ENCODE data around the gene DNAH12. TPM values are rescaled to one million over a fixed set of nuclear protein-coding genes. Genes with fewer than 3 reads are reported as not detected.
"Not testable (repeated sequence)": the region's sequence is repeated elsewhere in the genome, so short reads cannot be mapped to it uniquely, and the experiment has no call there.

DNAH12 gene
- total and polyA plus RNA-seq, 2 experiments from 2014 or later: not detected

DNA sequence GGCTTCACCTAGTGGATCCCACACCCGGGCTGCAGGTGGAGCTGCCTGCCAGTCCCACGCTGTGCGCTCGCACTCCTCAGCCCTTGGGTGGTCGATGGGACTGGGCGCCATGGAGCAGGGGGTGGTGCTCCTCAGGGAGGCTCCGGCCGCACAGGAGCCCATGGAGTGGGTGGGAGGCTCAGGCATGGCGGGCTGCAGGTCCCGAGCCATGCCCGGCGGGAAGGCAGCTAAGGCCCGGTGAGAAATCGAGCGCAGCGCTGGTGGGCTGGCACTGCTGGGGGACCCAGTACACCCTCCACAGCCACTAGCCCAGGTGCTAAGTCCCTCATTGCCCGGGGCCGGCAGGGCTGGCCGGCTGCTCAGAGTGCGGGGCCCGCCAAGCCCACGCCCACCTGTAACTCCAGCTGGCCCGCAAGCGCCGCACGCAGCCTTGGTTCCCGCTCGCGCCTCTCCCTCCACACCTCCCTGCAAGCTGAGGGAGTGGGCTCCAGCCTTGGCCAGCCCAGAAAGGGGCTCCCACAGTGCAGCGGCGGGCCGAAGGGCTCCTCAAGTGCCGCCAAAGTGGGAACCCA is 94.8 kb downstream of the DNAH12 start:
- not testable (repeated sequence) for H4K20me1 ChIP-seq (replicated peaks; ENCODE audit: insufficient read depth); H3K4me1 ChIP-seq (ENCODE audit: insufficient read depth); H3K27ac ChIP-seq (ENCODE audit: low read depth); H2AFZ ChIP-seq; H3K36me3 ChIP-seq (ENCODE audit: insufficient read depth); H3K4me1 Mint-ChIP-seq; H3K4me3 Mint-ChIP-seq; H3K36me3 Mint-ChIP-seq (ENCODE audit: low read depth); H3K4me2 ChIP-seq; H3K27me3 Mint-ChIP-seq (ENCODE audit: insufficient read depth, low read depth, poor library complexity); ATAC-seq; H3K9me3 Mint-ChIP-seq; H3F3A ChIP-seq (replicated peaks; ENCODE audit: low read depth); DNase-seq (ENCODE audit: low spot score); H3K9me2 ChIP-seq (ENCODE audit: insufficient read depth); H3K27me3 ChIP-seq (ENCODE audit: insufficient read depth); H3K79me2 ChIP-seq (replicated peaks; ENCODE audit: insufficient read depth); H3K27ac Mint-ChIP-seq; H3K4me3 ChIP-seq
- TF ChIP-seq, protein P1, sequence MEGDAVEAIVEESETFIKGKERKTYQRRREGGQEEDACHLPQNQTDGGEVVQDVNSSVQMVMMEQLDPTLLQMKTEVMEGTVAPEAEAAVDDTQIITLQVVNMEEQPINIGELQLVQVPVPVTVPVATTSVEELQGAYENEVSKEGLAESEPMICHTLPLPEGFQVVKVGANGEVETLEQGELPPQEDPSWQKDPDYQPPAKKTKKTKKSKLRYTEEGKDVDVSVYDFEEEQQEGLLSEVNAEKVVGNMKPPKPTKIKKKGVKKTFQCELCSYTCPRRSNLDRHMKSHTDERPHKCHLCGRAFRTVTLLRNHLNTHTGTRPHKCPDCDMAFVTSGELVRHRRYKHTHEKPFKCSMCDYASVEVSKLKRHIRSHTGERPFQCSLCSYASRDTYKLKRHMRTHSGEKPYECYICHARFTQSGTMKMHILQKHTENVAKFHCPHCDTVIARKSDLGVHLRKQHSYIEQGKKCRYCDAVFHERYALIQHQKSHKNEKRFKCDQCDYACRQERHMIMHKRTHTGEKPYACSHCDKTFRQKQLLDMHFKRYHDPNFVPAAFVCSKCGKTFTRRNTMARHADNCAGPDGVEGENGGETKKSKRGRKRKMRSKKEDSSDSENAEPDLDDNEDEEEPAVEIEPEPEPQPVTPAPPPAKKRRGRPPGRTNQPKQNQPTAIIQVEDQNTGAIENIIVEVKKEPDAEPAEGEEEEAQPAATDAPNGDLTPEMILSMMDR (conservative IDR thresholded peaks at IDR 0.05; ENCODE audit: low read depth in 2 of 2): 0 out of 4 replicates have a peak, but pooled peaks of 1 of the 2 experiments have one; percentile 8

DNA sequence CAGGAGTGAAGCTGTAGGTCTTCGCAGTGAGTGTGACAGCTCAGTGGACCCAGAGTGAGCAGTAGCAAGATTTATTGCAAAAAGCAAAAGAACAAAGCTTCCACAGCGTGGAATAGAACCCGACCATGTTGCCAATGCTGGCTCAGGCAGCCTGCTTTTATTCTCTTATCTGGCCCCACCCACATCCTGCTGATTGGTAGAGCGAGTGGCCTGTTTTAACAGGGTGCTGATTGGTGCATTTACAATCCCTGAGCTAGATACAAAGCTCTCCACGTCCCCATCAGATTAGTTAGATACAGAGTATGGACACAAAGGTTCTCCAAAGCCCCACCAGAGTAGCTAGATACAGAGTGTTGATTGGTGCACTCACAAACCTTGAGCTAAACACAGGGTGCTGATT is 95.7 kb downstream of the DNAH12 start:
- not testable (repeated sequence) for H3K79me2 ChIP-seq (replicated peaks; ENCODE audit: insufficient read depth); H3K4me1 Mint-ChIP-seq; H3K4me2 ChIP-seq; ATAC-seq; H3K27ac ChIP-seq (ENCODE audit: low read depth); H3K4me3 ChIP-seq; H3K36me3 ChIP-seq (ENCODE audit: insufficient read depth); H3K27me3 Mint-ChIP-seq (ENCODE audit: insufficient read depth, low read depth, poor library complexity); H3F3A ChIP-seq (replicated peaks; ENCODE audit: low read depth); H3K4me1 ChIP-seq (ENCODE audit: insufficient read depth); H3K9me2 ChIP-seq (ENCODE audit: insufficient read depth); H4K20me1 ChIP-seq (replicated peaks; ENCODE audit: insufficient read depth); H3K27me3 ChIP-seq (ENCODE audit: insufficient read depth); H3K27ac Mint-ChIP-seq; H3K9me3 Mint-ChIP-seq; H3K4me3 Mint-ChIP-seq; DNase-seq (ENCODE audit: low spot score); H3K36me3 Mint-ChIP-seq (ENCODE audit: low read depth)
- H2AFZ ChIP-seq: 0 out of 2 replicates have a peak overlapping the region, but pooled peaks have one; percentile 59

DNA sequence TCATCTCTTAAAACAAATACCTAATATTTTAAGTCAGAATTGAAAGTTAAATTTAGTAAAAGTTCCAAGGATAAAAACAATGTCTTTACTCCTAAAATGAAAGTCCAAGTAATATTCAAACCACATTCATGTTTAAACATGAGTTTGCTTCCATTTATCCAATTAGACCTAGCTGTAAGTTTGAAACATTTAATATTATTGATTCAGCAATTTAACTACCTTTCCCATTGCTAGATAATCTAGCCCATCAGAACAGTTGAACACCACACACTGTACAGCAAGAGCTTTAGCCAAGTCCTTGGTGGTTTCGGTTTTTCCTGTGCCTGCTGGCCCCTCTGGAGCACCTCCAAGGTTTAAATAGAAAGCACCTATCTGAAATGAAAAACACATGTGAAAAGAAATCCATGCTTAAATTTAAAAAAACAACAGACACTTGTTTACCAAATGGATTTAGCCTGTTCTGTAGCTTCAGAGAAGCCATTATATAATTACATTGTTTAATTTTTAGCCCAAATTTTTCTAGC is 97.8 kb downstream of the DNAH12 start:
- Mint-ChIP-seq H3K27ac (no peak overlapping the region), H3K27me3 (ENCODE audit: insufficient read depth, low read depth, poor library complexity) (peaks cover 1% of the 10 kb centered on the region), H3K4me3 (no peak overlapping the region), H3K9me3 (no peaks in the 10 kb centered on the region; the same call in 1 of the 3 replicates), H3K4me1 (peaks cover 7% of the 10 kb centered on the region; the same call in 2 of the 3 replicates), H3K36me3 (ENCODE audit: low read depth) (no peaks in the 10 kb centered on the region)
- TF ChIP-seq CREB1 (CRISPR knock-in tag; IDR thresholded peaks at IDR 0.05; ENCODE audit: low read depth) (no peak), EZH2 (IDR thresholded peaks at IDR 0.05; ENCODE audit: low read depth, unreplicated experiment) (no peak), EZH2phosphoT487 (IDR thresholded peaks at IDR 0.05; ENCODE audit: unreplicated experiment) (no peak), JUNB (IDR thresholded peaks at IDR 0.05; ENCODE audit: unreplicated experiment) (no peak), ZNF331 (CRISPR knock-in tag; IDR thresholded peaks at IDR 0.05; ENCODE audit: low read depth) (no peak), POLR2AphosphoS5 (IDR thresholded peaks at IDR 0.05; ENCODE audit: low read depth) (no peak)
- TF ChIP-seq, protein P1 (conservative IDR thresholded peaks at IDR 0.05; ENCODE audit: low read depth in 2 of 2): no peak
- TF ChIP-seq, protein P2, sequence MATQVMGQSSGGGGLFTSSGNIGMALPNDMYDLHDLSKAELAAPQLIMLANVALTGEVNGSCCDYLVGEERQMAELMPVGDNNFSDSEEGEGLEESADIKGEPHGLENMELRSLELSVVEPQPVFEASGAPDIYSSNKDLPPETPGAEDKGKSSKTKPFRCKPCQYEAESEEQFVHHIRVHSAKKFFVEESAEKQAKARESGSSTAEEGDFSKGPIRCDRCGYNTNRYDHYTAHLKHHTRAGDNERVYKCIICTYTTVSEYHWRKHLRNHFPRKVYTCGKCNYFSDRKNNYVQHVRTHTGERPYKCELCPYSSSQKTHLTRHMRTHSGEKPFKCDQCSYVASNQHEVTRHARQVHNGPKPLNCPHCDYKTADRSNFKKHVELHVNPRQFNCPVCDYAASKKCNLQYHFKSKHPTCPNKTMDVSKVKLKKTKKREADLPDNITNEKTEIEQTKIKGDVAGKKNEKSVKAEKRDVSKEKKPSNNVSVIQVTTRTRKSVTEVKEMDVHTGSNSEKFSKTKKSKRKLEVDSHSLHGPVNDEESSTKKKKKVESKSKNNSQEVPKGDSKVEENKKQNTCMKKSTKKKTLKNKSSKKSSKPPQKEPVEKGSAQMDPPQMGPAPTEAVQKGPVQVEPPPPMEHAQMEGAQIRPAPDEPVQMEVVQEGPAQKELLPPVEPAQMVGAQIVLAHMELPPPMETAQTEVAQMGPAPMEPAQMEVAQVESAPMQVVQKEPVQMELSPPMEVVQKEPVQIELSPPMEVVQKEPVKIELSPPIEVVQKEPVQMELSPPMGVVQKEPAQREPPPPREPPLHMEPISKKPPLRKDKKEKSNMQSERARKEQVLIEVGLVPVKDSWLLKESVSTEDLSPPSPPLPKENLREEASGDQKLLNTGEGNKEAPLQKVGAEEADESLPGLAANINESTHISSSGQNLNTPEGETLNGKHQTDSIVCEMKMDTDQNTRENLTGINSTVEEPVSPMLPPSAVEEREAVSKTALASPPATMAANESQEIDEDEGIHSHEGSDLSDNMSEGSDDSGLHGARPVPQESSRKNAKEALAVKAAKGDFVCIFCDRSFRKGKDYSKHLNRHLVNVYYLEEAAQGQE (IDR thresholded peaks at IDR 0.05; ENCODE audit: unreplicated experiment): no peak
- Histone ChIP-seq H3K4me1 (ENCODE audit: insufficient read depth) (no peaks in the 10 kb centered on the region), H3K4me3 (no peak overlapping the region), H3K9me2 (ENCODE audit: insufficient read depth) (no peaks in the 10 kb centered on the region), H3K79me2 (replicated peaks; ENCODE audit: insufficient read depth) (no peaks in the 10 kb centered on the region), H3K36me3 (ENCODE audit: insufficient read depth) (no peaks in the 10 kb centered on the region), H3K27ac (ENCODE audit: low read depth) (no peak overlapping the region), H2AFZ (no peak overlapping the region), H4K20me1 (replicated peaks; ENCODE audit: insufficient read depth) (no peaks in the 10 kb centered on the region), H3K27me3 (ENCODE audit: insufficient read depth) (no peaks in the 10 kb centered on the region), H3K4me2 (no peak overlapping the region), H3F3A (replicated peaks; ENCODE audit: low read depth) (no peaks in the 10 kb centered on the region)
- DNase-seq (ENCODE audit: low spot score) (no peak), ATAC-seq (no peak)

Data from GM23338 (cell line).